HepG2 (cell line): ENCODE data around the gene TPH1. TPM values are rescaled to one million over a fixed set of nuclear protein-coding genes. Genes with fewer than 3 reads are reported as not detected.
A peak's percentile ranks its signal among the peaks of the same experiment; 100 is the strongest.

Experiments used
- ATAC-seq: fragments of 200-7000 bp; cut with Tn5 transposase; 3 replicates; pipeline ENCODE4 v1.9.1; 2020; ENCODE audit warnings: mild to moderate bottlenecking, moderate library complexity
- BruUV-seq: library from RNA; stranded (reverse); fragments of 400-500 nt; replicated peaks from 2 replicates; lab custom pipeline; 2021; lab: Mats Ljungman, UMichigan
- CTCF ChIA-PET: fragments of 300-600 bp; formaldehyde crosslinking; extraction: SDS; loops from one replicate; lab custom pipeline; 2021; ENCODE audit warnings: low total read pairs, inconsistent platforms, low intra/inter-chr PET ratio; lab: Yijun Ruan, JAX
- POLR2A ChIA-PET: fragments of 350-600 bp; sonication (Branson Sonifier 250); formaldehyde crosslinking; loops from one replicate; lab custom pipeline; 2020; ENCODE audit warnings: antibody characterized with exemption, inconsistent platforms; lab: Yijun Ruan, JAX
- DNase-seq: peaks from one replicate; pipeline ENCODE4 v3.0.0-alpha.2; 2015; ENCODE audit warnings: low spot score
- FAIRE-seq: peaks from 3 replicates; lab custom pipeline; 2011; peaks lifted over from hg19 to GRCh38; lab: Jason Lieb, UNC
- H2AFZ ChIP-seq: one replicate; pipeline ENCODE4 v1.6.1; 2011; ENCODE audit warnings: low read length, inconsistent platforms
- H3K27ac ChIP-seq: fragments of 300-600 bp; 3 replicates; pipeline ENCODE4 v1.8.0; 2011; ENCODE audit warnings: mixed run types, mild to moderate bottlenecking, mixed read lengths, low read length, inconsistent platforms; ENCODE audit not compliant: insufficient read depth; ENCODE audit errors: extremely low read length
- H3K27me3 ChIP-seq, 2 experiments: fragments of 200-600 bp in 1 of 2; 2 replicates in 1 of 2; 3 replicates in 1 of 2; pipeline versions ENCODE4 v1.6.0 to v1.8.0; 2011; ENCODE audit warnings: low read length in 2 of 2, mild to moderate bottlenecking in 2 of 2, moderate library complexity in 2 of 2, inconsistent platforms in 1 of 2; ENCODE audit not compliant: insufficient read depth in 2 of 2, control insufficient read depth in 1 of 2
- H3K36me3 ChIP-seq, 2 experiments: fragments of 200-600 bp in 1 of 2; replicated peaks in 1 of 2; 2 replicates in 1 of 2; 3 replicates in 1 of 2; pipeline versions ENCODE4 v1.5.1 to v1.8.0; 2011; ENCODE audit warnings: low read length in 2 of 2, inconsistent platforms in 1 of 2; ENCODE audit not compliant: insufficient read depth in 2 of 2, control insufficient read depth in 1 of 2
- H3K4me1 ChIP-seq: 2 replicates; pipeline ENCODE4 v1.5.1; 2012; ENCODE audit warnings: low read length, inconsistent platforms; ENCODE audit not compliant: insufficient read depth
- H3K4me2 ChIP-seq: 2 replicates; pipeline ENCODE4 v1.6.0; 2011; ENCODE audit warnings: low read depth, low read length, inconsistent platforms
- H3K4me3 ChIP-seq, 3 experiments: fragments of 200-600 bp in 1 of 3; sonication (generic), shearing (Covaris generic) in 1 of 3; replicated peaks in 1 of 3; 2 replicates each; pipeline ENCODE4 v1.5.1; 2011 to 2016; ENCODE audit warnings: low read length in 3 of 3, inconsistent platforms in 2 of 3, low read depth in 2 of 3, mild to moderate bottlenecking in 2 of 3, control low read depth in 1 of 3, mixed read lengths in 1 of 3; ENCODE audit not compliant: insufficient read depth in 1 of 3
- H3K79me2 ChIP-seq: one replicate; pipeline ENCODE4 v1.6.1; 2011; ENCODE audit warnings: low read length, inconsistent platforms; ENCODE audit not compliant: insufficient read depth
- H3K9ac ChIP-seq: 2 replicates; pipeline ENCODE4 v1.6.0; 2011; ENCODE audit warnings: mild to moderate bottlenecking, low read depth, low read length, inconsistent platforms; ENCODE audit not compliant: insufficient read depth
- H3K9me3 ChIP-seq: 2 replicates; pipeline ENCODE4 v1.5.1; 2012; ENCODE audit warnings: mild to moderate bottlenecking, low read length
- H4K20me1 ChIP-seq: 2 replicates; pipeline ENCODE4 v1.6.0; 2011; ENCODE audit warnings: inconsistent platforms, mild to moderate bottlenecking, low read length, moderate library complexity; ENCODE audit not compliant: insufficient read depth
- ASH2L ChIP-seq: fragments of 300-600, 200-600 bp; sonication (generic); IDR thresholded peaks from 2 replicates; pipeline ENCODE4 v1.7.0; 2017; ENCODE audit warnings: low read depth, mild to moderate bottlenecking, moderate library complexity, mixed read lengths, low read length; ENCODE audit not compliant: insufficient read length
- DPF2 ChIP-seq: sonication (generic); formaldehyde crosslinking; IDR thresholded peaks from 2 replicates; pipeline ENCODE4 v1.4.0; 2020; ENCODE audit warnings: mild to moderate bottlenecking, low read depth, missing genetic modification reagents, borderline replicate concordance
- EP300 ChIP-seq, 3 experiments: sonication (generic) in 1 of 3; formaldehyde crosslinking in 1 of 3; IDR thresholded peaks; 2 replicates each; pipeline versions ENCODE4 v1.5.1 to v1.6.1; 2011 to 2020; ENCODE audit warnings: low read depth in 2 of 3, low read length in 2 of 3, borderline replicate concordance in 1 of 3, improper control_type of control experiment in 1 of 3, mild to moderate bottlenecking in 1 of 3, missing genetic modification reagents in 1 of 3, moderate library complexity in 1 of 3
- GPN1 ChIP-seq: sonication (generic); formaldehyde crosslinking; IDR thresholded peaks from 2 replicates; pipeline ENCODE4 v1.5.1; 2020; ENCODE audit warnings: missing genetic modification reagents, borderline replicate concordance
- IRF2 ChIP-seq: IDR thresholded peaks from 2 replicates; pipeline ENCODE4 v1.6.1; 2018; ENCODE audit warnings: missing genetic modification reagents, missing compliant biosample characterization
- JUND ChIP-seq: sonication (generic); formaldehyde crosslinking; IDR thresholded peaks from 2 replicates; pipeline ENCODE4 v1.8.0; 2022; ENCODE audit warnings: mild to moderate bottlenecking, missing genetic modification reagents
- KLF9 ChIP-seq: IDR thresholded peaks from 2 replicates; pipeline ENCODE4 v1.6.1; 2016; ENCODE audit warnings: low read depth
- ZFP82 ChIP-seq: sonication (generic); formaldehyde crosslinking; IDR thresholded peaks from 2 replicates; pipeline ENCODE4 v1.5.1; 2020; ENCODE audit warnings: mild to moderate bottlenecking, missing genetic modification reagents, borderline replicate concordance
- ZMYM3 ChIP-seq: sonication (generic); formaldehyde crosslinking; IDR thresholded peaks from 2 replicates; pipeline ENCODE4 v1.5.1; 2020; ENCODE audit warnings: mild to moderate bottlenecking, missing genetic modification reagents
- ZNF121 ChIP-seq: sonication (generic); formaldehyde crosslinking; IDR thresholded peaks from 2 replicates; pipeline ENCODE4 v1.5.0; 2020; ENCODE audit warnings: mild to moderate bottlenecking, missing genetic modification reagents
- ZNF205 ChIP-seq: IDR thresholded peaks from 2 replicates; pipeline ENCODE4 v1.6.1; 2018; ENCODE audit warnings: missing biosample characterization, missing genetic modification reagents
- ZNF207 ChIP-seq: fragments of 450-650 bp; IDR thresholded peaks from 2 replicates; pipeline ENCODE4 v1.6.1; 2016; ENCODE audit warnings: antibody characterized with exemption, borderline replicate concordance
- ZNF329 ChIP-seq: sonication (generic); formaldehyde crosslinking; IDR thresholded peaks from 2 replicates; pipeline ENCODE4 v1.9.0; 2021; ENCODE audit warnings: low read depth, mild to moderate bottlenecking, missing genetic modification reagents
- ZNF44 ChIP-seq: sonication (generic); formaldehyde crosslinking; IDR thresholded peaks from 2 replicates; pipeline ENCODE4 v1.5.1; 2020; ENCODE audit warnings: mild to moderate bottlenecking, missing genetic modification reagents
- ZNF451 ChIP-seq: sonication (generic); formaldehyde crosslinking; IDR thresholded peaks from 2 replicates; pipeline ENCODE4 v1.5.0; 2020; ENCODE audit warnings: mild to moderate bottlenecking, missing genetic modification reagents
- ZNF570 ChIP-seq: sonication (generic); formaldehyde crosslinking; IDR thresholded peaks from 2 replicates; pipeline ENCODE4 v1.4.0; 2020; ENCODE audit warnings: mild to moderate bottlenecking, missing genetic modification reagents, borderline replicate concordance
- ZNF615 ChIP-seq: sonication (generic); formaldehyde crosslinking; IDR thresholded peaks from 2 replicates; pipeline ENCODE4 v1.5.0; 2020; ENCODE audit warnings: mild to moderate bottlenecking, missing genetic modification reagents, borderline replicate concordance
- ZNF746 ChIP-seq: sonication (generic); formaldehyde crosslinking; IDR thresholded peaks from 2 replicates; pipeline ENCODE4 v1.8.0; 2022; ENCODE audit warnings: mild to moderate bottlenecking, missing genetic modification reagents
- WGBS: methylation state at CpG from one replicate; pipeline ENCODE4 v1.1.6; 2017; ENCODE audit warnings: low lambda C conversion rate; 5-methylcytosine and 5-hydroxymethylcytosine counted together
- in situ Hi-C: cut with HindIII; loops from 2 replicates; pipeline ENCODE4 v1.10.0; 2017; ENCODE audit warnings: low pct_unique_long_range_greater_than_20kb; ENCODE audit not compliant: extremely low pct_ligation_motif_present
- intact Hi-C: fragments of 100-400 bp; cut with micrococcal nuclease; formaldehyde crosslinking; loops from one replicate; pipeline ENCODE4 v1.10.0; 2022; ENCODE audit not compliant: unreplicated experiment
- polyA plus RNA-seq, 8 experiments: library from polyadenylated mRNA; depleted of rRNA in 3 of 8; stranded (reverse) in 7 of 8; unstranded in 1 of 8; fragments of >200 nt; fragmentation: Illumina TruSeq in 4 of 8; extraction: Trizol in 4 of 8; gene quantifications; 2 replicates each; pipeline versions ENCODE4 v1.2.1 to v1.2.3, GENCODE V29; 2011 to 2016; ENCODE audit warnings: low read depth in 4 of 8, missing spikeins in 1 of 8, mixed read lengths in 1 of 8; ENCODE audit not compliant: insufficient read depth in 1 of 8
- total RNA-seq, 5 experiments: library from RNA; depleted of rRNA; stranded (reverse); fragments of >200 nt; fragmentation: Illumina TruSeq; extraction: Trizol; gene quantifications; 2 replicates each; pipeline ENCODE4 v1.2.3, GENCODE V29; 2016; ENCODE audit warnings: low read depth in 1 of 5
- TF ChIP-seq, protein P1 (sequence below): conservative IDR thresholded peaks from 2 replicates; pipeline ENCODE4 v1.6.1; 2018; ENCODE audit warnings: missing genetic modification reagents
- TF ChIP-seq, protein P2 (sequence below): IDR thresholded peaks from 2 replicates; pipeline ENCODE4 v1.6.1; 2016; ENCODE audit warnings: missing biosample characterization, missing genetic modification reagents, low read depth

Gene TPH1
- total and polyA plus RNA-seq, 2 of the 13 experiments (the other 11 are each of a cell fraction or from before 2014, with no cell fraction given) = 0.26 to 0.53 TPM

DNA sequence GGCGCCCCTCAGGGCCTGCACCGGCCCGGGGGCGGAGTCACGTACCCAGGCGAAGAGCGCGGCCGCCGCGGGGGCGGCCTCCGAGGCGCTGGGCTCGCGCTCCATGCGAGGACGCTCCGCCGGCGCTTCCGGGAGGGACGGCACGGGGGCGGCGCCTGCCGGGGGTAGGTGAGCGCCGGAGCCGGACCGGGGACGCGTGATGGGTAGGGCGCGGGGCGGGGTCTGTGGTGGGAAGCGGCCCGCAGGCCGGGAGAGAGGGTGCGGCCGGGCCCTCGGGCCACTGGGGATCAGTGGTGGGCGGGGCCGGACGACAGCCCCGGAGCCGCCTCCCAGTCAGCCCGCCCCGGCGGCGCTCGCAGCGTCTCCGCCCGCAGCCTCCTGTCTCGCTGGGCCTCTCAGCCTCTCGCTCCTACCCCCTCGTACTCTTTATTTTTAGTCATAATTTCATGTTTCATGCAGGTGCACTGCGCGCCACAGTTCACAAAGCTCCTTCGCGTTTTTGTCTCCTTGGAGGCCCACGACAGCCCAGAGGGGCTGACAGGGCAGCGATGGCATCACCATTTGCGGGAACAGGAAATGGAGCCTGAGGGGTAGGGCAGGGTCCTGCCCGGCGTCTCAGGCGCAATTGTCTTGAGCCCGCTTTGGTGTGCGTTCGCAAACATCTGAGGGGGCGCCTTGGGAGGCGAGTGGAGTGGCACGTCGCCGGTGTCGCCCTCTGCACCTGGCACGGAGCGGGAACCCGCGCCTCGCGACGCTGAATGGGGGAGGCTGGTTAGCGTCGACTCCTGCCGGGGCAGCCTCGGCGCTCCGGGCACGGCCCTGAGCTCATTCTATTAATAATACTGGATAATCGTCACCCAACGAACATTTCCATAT, 32.9 kb downstream of the TPH1 start, which contains the start of gene SERGEF:
Gene SERGEF (minus strand): TSS at position 142 of the 876 bp plus-strand sequence. CDS start 37 bp downstream, at position 105.
- H3K4me1 ChIP-seq = peaks cover 47% of the 10 kb centered on the region
- peak within 1 kb of the TSS; percentile 70 for H3K27ac ChIP-seq
- H3K4me2 ChIP-seq = peak within 1 kb of the TSS; percentile 97
- intact Hi-C loops = loop anchor here (2.0 kb wide), 1 partner anchor 94 kb away; the partner anchor contains the start of gene SAAL1
- no peaks in the 10 kb centered on the region for H3K9me3 ChIP-seq
- no peaks in the 10 kb centered on the region for H3K36me3 ChIP-seq
- H4K20me1 ChIP-seq = no peaks in the 10 kb centered on the region
- peak; percentile 86 for DNase-seq
- H3K27me3 ChIP-seq = no peaks in the 10 kb centered on the region; a peak in 1 of 5 replicates
- under 1% methylated on average over 31 of the region's 93 CpGs for WGBS
- CTCF ChIA-PET = interaction anchor here (0.6 kb wide), 2 partner anchors 33 to 93 kb away, joined by 3 read pairs; no protein-coding TSS in a partner anchor
- peak within 1 kb of the TSS; percentile 75 to 95 (median 92) for H3K4me3 ChIP-seq
- TSS peak; percentile 58 for BruUV-seq
- POLR2A ChIA-PET = interaction anchor here (0.6 to 3.4 kb wide), 6 partner anchors 12 to 1263 kb away, joined by 3 to 25 read pairs (median 4); partner anchors contain the start of gene SAAL1
- FAIRE-seq = no peak
- H2AFZ ChIP-seq = peak within 1 kb of the TSS; percentile 47
- ATAC-seq = peak; percentile 93
- peaks cover 39% of the 10 kb centered on the region for H3K79me2 ChIP-seq
- peak within 1 kb of the TSS; percentile 85 for H3K9ac ChIP-seq
- in situ Hi-C loops = loop anchor here (5.0 kb wide), 1 partner anchor 94 kb away; the partner anchor contains the start of gene SAAL1
- no peak for TF ChIP-seq ZNF207
- TF ChIP-seq DPF2 = no peak
- TF ChIP-seq ZNF746 (CRISPR knock-in tag) = no peak
- TF ChIP-seq GPN1 (CRISPR knock-in tag) = no peak
- peak; percentile 67; the same call in 1 of the 2 replicates for TF ChIP-seq ZNF44 (CRISPR knock-in tag)
- TF ChIP-seq ZNF121 (CRISPR knock-in tag) = no peak
- TF ChIP-seq ZNF570 (CRISPR knock-in tag) = no peak
- TF ChIP-seq IRF2 = peak; percentile 16; the same call in 1 of the 2 replicates
- TF ChIP-seq ZFP82 (CRISPR knock-in tag) = peak; percentile 84; the same call in 1 of the 2 replicates
- TF ChIP-seq EP300 (IDR thresholded peaks at IDR 0.05; ENCODE audit: low read depth in 2 of 2, low read length in 2 of 2) = peak in 1 of 2 experiments; percentile 16; a peak in 1 of 4 replicates
- 0 out of 2 replicates have a peak, but pooled peaks have one; percentile 7 for TF ChIP-seq EP300 (CRISPR knock-in tag; IDR thresholded peaks at IDR 0.05; ENCODE audit: borderline replicate concordance)
- TF ChIP-seq, protein P1, sequence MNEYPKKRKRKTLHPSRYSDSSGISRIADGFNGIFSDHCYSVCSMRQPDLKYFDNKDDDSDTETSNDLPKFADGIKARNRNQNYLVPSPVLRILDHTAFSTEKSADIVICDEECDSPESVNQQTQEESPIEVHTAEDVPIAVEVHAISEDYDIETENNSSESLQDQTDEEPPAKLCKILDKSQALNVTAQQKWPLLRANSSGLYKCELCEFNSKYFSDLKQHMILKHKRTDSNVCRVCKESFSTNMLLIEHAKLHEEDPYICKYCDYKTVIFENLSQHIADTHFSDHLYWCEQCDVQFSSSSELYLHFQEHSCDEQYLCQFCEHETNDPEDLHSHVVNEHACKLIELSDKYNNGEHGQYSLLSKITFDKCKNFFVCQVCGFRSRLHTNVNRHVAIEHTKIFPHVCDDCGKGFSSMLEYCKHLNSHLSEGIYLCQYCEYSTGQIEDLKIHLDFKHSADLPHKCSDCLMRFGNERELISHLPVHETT (CRISPR knock-in tag) = peak; percentile 49; the same call in 1 of the 2 replicates
- TF ChIP-seq ZNF329 (CRISPR knock-in tag) = no peak
- TF ChIP-seq ZNF615 (CRISPR knock-in tag) = no peak
- TF ChIP-seq KLF9 = 0 out of 2 replicates have a peak, but pooled peaks have one; percentile 37
- TF ChIP-seq, protein P2, sequence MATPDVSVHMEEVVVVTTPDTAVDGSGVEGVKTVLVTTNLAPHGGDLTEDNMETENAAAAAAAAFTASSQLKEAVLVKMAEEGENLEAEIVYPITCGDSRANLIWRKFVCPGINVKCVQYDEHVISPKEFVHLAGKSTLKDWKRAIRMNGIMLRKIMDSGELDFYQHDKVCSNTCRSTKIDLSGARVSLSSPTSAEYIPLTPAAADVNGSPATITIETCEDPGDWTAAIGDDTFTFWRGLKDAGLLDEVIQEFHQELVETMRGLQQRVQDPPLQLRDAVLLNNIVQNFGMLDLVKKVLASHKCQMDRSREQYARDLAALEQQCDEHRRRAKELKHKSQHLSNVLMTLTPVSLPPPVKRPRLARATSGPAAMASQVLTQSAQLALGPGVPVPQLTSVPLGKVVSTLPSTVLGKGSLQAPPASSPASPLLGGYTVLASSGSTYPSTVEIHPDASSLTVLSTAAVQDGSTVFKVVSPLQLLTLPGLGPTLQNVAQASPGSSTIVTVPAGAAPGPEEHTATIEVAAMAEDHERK (CRISPR knock-in tag) = 0 out of 2 replicates have a peak, but pooled peaks have one; percentile 34
- 0 out of 2 replicates have a peak, but pooled peaks have one; percentile 28 for TF ChIP-seq ZMYM3
- TF ChIP-seq ZNF451 = 0 out of 2 replicates have a peak, but pooled peaks have one; percentile 34
- TF ChIP-seq ZNF205 (CRISPR knock-in tag) = 0 out of 2 replicates have a peak, but pooled peaks have one; percentile 33
- TF ChIP-seq JUND = no peak
- peak; percentile 66 for TF ChIP-seq ASH2L
